GM12875 (cell line): Measurements from ENCODE around the gene MORF4L1.

Source experiments
- H3K4me3 ChIP-seq: one replicate; pipeline ENCODE4 v1.5.1; 2011; ENCODE audit warnings: low read depth, low read length, control low read depth
- TF ChIP-seq, protein P1 (sequence below): IDR thresholded peaks from 2 replicates; pipeline ENCODE4 v1.5.1; 2011; ENCODE audit warnings: low read depth, mild to moderate bottlenecking, control low read depth, inconsistent platforms, low read length, moderate library complexity, borderline replicate concordance; ENCODE audit not compliant: insufficient read depth

MORF4L1 gene

DNA sequence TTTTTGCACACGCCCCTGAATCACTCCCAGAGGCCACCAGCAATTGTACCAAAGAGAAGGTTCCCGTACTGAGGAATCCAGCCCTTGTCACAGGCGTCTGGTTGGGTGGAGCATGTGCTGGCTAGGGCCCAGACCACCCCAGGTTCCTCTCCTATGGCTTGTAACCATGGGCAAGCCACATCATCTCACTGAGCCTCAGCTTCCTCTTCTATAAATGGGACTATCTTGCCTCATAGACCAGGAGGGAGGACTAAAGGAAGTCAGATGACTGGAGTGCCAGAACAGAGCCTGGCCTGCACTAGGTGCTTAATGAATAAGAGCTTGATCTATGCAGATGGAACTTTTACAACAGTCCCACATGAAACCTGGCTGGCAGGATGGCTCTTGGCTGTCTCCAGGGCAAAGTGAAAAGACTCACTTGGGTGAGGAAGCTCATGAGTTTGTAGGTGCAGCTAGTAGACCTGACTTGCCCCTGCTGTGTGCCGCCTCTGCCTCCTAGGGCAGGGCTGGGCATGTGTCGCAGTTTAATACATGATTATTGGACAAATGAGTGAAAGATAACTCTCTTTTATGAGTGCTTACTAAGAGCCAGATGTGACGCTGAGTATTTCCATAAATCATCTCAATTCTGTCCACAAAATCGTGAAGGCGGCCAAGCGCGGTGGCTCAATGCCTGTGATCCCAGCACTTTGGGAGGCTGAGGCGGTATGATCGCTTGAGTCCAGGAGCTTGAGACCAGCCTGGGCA lies 42.8 kb downstream of the MORF4L1 start:
- no peak overlapping the region for H3K4me3 ChIP-seq
- TF ChIP-seq, protein P1, sequence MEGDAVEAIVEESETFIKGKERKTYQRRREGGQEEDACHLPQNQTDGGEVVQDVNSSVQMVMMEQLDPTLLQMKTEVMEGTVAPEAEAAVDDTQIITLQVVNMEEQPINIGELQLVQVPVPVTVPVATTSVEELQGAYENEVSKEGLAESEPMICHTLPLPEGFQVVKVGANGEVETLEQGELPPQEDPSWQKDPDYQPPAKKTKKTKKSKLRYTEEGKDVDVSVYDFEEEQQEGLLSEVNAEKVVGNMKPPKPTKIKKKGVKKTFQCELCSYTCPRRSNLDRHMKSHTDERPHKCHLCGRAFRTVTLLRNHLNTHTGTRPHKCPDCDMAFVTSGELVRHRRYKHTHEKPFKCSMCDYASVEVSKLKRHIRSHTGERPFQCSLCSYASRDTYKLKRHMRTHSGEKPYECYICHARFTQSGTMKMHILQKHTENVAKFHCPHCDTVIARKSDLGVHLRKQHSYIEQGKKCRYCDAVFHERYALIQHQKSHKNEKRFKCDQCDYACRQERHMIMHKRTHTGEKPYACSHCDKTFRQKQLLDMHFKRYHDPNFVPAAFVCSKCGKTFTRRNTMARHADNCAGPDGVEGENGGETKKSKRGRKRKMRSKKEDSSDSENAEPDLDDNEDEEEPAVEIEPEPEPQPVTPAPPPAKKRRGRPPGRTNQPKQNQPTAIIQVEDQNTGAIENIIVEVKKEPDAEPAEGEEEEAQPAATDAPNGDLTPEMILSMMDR, result no peak

DNA sequence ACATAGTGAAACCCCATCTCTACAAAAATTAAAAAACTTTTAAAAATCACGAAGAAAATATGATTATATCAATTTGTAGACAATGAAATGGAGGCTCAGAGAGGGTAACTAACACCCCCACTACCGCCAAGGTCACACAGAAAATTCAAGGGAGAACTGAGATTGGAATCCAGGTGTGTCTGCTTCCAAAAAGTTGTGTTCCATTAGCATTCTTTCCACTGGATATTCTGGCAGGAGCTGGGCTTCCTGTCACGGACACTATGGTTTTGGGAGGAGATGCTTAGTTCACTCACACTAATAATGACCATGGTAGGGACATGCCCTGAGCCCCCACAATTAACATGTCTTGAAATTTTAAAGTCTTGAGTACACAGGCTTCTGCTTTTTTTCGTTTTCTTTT lies 43.4 kb downstream of the MORF4L1 start:
- no peak overlapping the region for H3K4me3 ChIP-seq
- TF ChIP-seq, protein P1, result no peak

DNA sequence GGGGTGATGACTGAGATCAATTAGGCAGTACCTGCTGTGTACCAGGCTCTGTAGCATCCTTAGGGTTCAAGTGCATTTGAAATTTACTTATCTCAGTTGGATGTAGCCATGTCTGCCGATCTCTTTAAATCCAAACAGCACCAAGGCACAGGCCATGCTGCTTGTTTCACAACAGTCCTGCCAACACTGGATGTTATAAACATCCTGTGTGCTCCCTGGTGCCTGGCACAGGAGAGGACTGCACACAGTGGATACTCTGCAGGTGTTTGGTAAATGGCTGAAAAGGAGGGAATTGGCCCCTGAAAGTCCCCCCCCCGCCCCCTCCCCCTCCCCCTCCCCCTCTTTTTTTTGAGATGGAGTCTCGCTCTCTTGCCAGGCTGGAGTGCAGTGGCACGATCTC lies 45.2 kb downstream of the MORF4L1 start:
- TF ChIP-seq, protein P1, result no peak
- H3K4me3 ChIP-seq, result no peak overlapping the region

DNA sequence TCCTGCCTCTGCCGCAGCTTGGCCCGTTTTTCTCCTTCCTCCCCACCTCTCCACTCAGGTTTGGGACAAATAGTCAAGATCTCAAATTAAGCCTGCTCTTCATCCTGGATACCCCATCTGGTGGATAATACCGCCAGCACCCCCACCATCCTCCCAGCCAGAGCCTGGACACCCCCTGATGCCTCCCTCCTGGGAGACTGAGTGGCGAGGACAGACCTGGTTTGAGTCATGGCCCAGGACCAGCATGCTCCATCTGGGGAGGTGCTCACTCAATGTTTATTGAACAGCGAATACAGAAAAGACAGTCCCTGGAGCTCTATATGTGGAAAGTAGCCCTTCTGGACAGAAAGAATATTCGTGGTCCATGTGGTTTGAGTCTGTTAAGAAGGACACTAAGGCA lies 48.8 kb downstream of the MORF4L1 start:
- no peak overlapping the region for H3K4me3 ChIP-seq
- TF ChIP-seq, protein P1, result no peak

DNA sequence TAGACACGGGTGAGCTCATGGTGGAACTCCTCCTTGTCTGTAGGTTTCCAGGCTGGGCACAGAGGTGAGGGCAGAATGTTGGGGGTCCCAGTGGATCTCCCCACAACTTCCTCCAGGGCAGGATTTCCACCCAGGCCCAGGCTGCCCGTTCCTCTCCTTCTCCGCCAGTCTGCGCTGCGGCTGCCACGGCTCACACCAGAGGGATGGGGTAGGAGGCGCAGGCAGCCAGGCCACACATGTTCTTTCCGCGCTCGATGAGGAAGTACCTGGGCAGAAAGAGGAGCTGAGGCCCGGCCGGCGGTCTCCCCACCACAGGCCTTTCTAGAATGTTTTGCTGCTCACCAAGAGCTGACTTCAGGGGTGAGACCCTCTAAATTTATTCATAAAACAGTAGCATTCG lies 49.2 kb downstream of the MORF4L1 start:
- TF ChIP-seq, protein P1, result no peak
- H3K4me3 ChIP-seq, result no peak overlapping the region

DNA sequence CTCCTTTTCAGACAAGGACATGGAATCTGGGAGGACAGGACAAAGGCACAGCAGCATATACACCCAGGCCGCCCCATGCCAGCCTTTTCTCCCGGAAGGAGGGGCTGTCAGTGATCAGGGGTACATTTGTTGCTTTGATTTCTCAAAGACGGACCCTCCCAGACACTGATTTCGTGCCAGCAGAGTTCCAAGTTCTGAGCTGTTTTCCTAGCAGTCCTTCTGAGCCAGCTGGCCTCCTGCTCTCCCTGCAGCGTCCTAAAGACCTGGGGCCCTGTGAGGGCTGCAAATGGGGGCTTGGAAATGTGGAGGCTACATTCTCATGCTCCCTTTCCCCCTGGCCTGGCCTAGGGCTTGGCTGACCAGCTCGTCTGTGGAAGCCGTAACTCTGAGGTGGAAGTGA lies 49.8 kb downstream of the MORF4L1 start:
- TF ChIP-seq, protein P1, result no peak
- H3K4me3 ChIP-seq, result no peak overlapping the region

DNA sequence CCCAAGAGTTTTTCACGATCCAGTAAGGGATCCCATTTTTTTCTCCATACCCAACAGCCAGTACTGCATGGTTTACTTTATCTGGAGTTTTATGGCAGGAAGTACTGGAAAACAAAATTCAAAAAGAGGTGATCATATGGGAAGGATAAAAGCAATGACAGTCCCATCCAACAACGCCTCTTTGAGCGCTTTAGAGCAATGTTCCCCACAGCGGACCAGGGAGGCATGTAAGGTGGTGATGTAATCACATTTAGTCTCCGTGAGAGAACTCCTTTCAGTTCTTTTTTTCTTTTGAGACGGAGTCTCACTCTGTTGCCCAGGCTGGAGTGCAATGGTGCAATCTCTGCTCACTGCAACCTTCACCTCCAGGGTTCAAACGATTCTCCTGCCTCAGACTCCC lies 50.3 kb downstream of the MORF4L1 start:
- H3K4me3 ChIP-seq, result no peak overlapping the region
- TF ChIP-seq, protein P1, result no peak
